ENCODE results near the gene HTT-AS. TPM values are rescaled to one million over a fixed set of nuclear protein-coding genes. Genes with fewer than 3 reads are reported as not detected.
"Not testable (repeated sequence)": the region's sequence is repeated elsewhere in the genome, so short reads cannot be mapped to it uniquely, and the experiment has no call there.

HTT-AS gene
- total RNA-seq, 6 donors from 2014 or later: not detected

DNA sequence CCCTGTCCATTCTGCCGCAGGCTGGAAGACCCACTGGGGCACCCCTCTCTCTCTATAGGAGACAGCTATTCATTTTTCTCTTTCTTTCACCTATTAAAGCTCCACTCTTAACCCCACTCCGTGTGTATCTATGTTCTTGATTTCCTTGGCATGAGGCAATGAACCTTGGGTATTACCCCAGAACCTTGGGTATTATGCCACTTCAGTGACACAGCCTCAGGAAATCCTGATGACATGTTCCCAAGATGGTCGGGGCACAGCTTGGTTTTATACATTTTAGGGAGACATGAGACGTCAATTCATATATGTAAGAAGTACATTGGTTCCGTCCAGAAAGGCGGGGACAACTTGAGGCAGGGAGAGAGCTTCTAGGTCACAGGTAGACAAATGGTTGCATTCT lies 13.4 kb downstream of the HTT-AS start:
- ATAC-seq (ENCODE audit: low FRiP score in 2 of 2) (peak in 1 of 2 donors; percentile 41), DNase-seq (no peak)
- Histone ChIP-seq H3K9me3 (no peaks in the 10 kb centered on the region), H3K27ac (no peak overlapping the region), H3K4me3 (no peak overlapping the region), H3K4me1 (peaks cover 0 to 3% (median 0%) of the 10 kb centered on the region in 4 donors), H3K36me3 (no peaks in the 10 kb centered on the region), H3K27me3 (no peaks in the 10 kb centered on the region)
- 81 to 82% methylated on average over 6 of the region's 6 CpGs for WGBS, 2 donors
- TF ChIP-seq POLR2AphosphoS5 (IDR thresholded peaks at IDR 0.05): peak in 1 of 2 donors; percentile 20
- TF ChIP-seq POLR2A (IDR thresholded peaks at IDR 0.05): no peak

DNA sequence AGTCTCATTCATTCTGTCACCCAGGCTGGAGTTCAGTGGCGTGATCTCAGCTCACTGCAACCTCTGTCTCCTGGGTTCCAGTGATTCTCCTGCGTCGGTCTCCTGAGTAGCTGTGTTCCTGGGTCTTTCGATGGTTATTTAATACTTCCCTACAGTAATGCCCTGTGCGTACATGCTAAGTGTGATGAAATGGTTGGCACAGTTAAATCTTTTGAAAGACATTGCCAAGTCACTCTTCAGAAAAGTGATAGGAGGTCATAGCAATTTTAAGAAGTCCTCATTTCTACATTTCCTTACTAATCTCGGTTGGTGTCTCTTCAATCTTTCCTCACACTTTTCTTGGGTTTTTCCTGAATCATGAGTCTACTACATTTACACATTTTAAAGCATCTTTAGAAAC lies 14.4 kb downstream of the HTT-AS start:
- ATAC-seq (ENCODE audit: low FRiP score in 2 of 2) (no peak), DNase-seq (no peak)
- TF ChIP-seq EP300 (IDR thresholded peaks at IDR 0.05) (no peak), POLR2A (IDR thresholded peaks at IDR 0.05) (no peak), POLR2AphosphoS5 (IDR thresholded peaks at IDR 0.05) (no peak)
- TF ChIP-seq, protein P1, sequence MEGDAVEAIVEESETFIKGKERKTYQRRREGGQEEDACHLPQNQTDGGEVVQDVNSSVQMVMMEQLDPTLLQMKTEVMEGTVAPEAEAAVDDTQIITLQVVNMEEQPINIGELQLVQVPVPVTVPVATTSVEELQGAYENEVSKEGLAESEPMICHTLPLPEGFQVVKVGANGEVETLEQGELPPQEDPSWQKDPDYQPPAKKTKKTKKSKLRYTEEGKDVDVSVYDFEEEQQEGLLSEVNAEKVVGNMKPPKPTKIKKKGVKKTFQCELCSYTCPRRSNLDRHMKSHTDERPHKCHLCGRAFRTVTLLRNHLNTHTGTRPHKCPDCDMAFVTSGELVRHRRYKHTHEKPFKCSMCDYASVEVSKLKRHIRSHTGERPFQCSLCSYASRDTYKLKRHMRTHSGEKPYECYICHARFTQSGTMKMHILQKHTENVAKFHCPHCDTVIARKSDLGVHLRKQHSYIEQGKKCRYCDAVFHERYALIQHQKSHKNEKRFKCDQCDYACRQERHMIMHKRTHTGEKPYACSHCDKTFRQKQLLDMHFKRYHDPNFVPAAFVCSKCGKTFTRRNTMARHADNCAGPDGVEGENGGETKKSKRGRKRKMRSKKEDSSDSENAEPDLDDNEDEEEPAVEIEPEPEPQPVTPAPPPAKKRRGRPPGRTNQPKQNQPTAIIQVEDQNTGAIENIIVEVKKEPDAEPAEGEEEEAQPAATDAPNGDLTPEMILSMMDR (IDR thresholded peaks at IDR 0.05): no peak
- WGBS, 2 donors: 69 to 72% methylated on average over 6 of the region's 6 CpGs
- Histone ChIP-seq H3K4me3 (no peak overlapping the region), H3K9me3 (no peaks in the 10 kb centered on the region), H3K36me3 (no peaks in the 10 kb centered on the region), H3K4me1 (peaks cover 0 to 3% (median 0%) of the 10 kb centered on the region in 4 donors), H3K27ac (no peak overlapping the region), H3K27me3 (no peaks in the 10 kb centered on the region)

DNA sequence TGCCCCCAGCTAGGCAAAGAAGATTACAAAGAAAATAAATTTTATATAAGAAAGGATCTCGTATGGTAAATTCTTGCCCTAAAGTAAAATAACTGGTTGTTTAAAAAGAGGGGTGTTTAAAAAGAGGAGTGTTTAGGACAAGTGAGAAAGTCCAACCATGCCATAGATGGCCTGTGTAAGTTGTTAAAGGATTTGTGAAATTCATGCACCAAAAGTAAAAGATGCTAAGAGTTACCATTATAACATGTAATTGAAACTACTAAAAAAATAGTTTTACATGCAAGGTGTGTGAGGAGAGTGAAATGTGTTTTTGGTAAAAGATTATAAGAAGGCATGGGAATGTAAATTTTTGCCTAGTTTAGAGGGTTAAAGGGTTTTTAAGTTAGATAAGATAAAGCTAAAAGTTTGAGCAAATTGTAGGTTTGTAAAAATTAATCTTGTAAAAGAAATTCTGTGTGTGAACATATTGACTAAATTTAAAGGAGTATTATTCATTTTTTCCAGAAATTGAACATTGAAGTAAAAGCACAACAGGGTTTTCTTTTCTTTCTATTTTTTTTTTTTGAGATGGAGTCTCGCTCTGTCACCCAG lies 20.1 kb downstream of the HTT-AS start:
- no peak overlapping the region for H3K27ac ChIP-seq
- WGBS, 2 donors: 98% methylated on average over 2 of the region's 2 CpGs
- no peaks in the 10 kb centered on the region for H3K9me3 ChIP-seq
- no peak overlapping the region for H3K4me3 ChIP-seq
- TF ChIP-seq EP300 (IDR thresholded peaks at IDR 0.05) (no peak), POLR2A (IDR thresholded peaks at IDR 0.05) (no peak), POLR2AphosphoS5 (IDR thresholded peaks at IDR 0.05) (no peak)
- TF ChIP-seq, protein P1 (IDR thresholded peaks at IDR 0.05): no peak
- no peaks in the 10 kb centered on the region for H3K27me3 ChIP-seq
- H3K4me1 ChIP-seq: no peaks in the 10 kb centered on the region
- H3K36me3 ChIP-seq: no peaks in the 10 kb centered on the region
- ATAC-seq (ENCODE audit: low FRiP score in 2 of 2) (no peak), DNase-seq (no peak)

DNA sequence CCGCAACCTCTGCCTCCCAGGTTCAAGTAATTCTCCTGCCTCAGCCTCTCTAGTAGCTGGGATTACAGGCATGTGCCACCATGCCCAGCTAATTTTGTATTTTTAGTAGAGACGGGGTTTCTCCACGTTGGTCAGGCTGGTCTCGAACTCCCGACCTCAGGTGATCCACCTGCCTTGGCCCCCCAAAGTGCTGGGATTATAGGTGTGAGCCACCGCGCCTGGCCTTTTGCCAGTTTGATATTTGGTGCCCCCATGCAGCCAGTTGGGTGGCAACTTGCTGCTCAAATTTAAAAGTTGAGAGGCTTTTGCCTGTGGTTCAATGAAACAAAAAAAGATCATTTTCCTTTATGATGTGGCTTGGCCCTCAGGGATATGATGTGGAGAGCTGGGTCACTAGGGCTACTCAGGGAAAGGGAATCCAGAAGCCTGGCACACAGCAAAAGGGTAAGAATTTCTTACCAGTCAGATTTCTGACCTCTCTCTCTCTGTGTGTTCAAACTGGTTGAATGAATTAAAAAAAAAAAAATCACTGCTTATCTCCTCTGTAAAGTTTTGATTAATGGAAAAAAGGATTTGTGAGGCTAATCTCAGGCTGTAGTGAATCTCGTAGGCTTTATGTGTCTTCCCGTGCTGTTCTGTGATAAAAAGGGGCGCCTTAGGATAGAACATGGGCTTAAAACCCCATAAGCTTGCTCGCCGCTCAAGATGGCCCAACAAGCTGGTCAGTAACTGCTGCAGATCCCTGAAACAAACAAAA lies 23.0 kb downstream of the HTT-AS start:
- H3K27ac ChIP-seq; H3K4me3 ChIP-seq; ATAC-seq (ENCODE audit: low FRiP score in 2 of 2); H3K9me3 ChIP-seq; H3K36me3 ChIP-seq; H3K4me1 ChIP-seq; DNase-seq; H3K27me3 ChIP-seq: not testable (repeated sequence)
- WGBS, 2 donors: 85 to 86% methylated on average over 12 of the region's 12 CpGs

DNA sequence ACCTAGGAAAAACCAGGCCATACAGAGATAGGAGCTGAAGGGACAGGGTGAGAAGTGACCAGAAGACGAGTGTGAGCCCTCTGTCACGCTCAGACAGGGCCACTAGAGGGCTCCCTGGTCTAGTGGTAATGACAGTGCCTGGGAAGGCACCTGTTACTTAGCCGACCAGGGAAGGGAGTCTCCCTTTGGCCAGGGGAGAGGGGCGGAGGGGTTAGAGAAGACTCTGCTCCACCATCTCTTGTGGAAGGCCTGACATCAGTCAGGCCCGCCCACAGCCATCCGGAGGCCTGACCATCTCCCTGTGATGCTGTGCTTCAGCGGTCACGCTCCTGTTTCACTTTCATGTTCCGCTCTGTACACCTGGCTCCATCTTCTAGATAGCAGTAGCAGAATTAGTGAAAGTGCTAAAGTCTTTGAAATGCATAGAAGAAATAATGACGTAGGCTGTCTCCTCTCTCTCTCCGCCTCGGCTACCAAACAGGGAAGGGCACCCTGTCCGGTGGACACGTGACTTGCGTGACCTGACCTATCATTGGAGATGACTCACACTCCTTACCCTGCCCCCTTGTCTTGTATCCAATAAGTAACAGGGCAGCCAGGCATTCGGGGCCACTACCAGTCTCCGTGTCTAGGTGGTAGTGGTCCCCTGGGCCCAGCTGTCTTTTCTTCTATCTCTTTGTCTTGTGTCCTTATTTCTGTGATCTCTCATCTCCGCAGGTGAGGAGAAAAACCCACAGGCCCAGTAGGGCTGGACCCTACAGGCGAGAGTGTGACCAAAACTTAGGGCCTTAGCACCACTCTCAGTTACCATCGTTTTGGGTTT lies 26.7 kb downstream of the HTT-AS start:
- Histone ChIP-seq H3K4me1 (peaks cover 3 to 23% (median 8%) of the 10 kb centered on the region in 4 donors), H3K27me3 (no peaks in the 10 kb centered on the region), H3K9me3 (no peaks in the 10 kb centered on the region), H3K27ac (peak overlapping the region in 2 of 4 donors; percentile 26 to 41), H3K4me3 (peak overlapping the region in 3 of 4 donors; percentile 27 to 41 (median 37)), H3K36me3 (no peaks in the 10 kb centered on the region)
- WGBS, 2 donors: 58 to 61% methylated on average over 20 of the region's 20 CpGs
- ATAC-seq (ENCODE audit: low FRiP score in 2 of 2): peak; percentile 62 to 75
- peak in 1 of 2 donors; percentile 75 for DNase-seq
- TF ChIP-seq, protein P1 (IDR thresholded peaks at IDR 0.05): peak; percentile 44 to 78 (median 70)
- TF ChIP-seq EP300 (IDR thresholded peaks at IDR 0.05): no peak
- no peak for TF ChIP-seq POLR2AphosphoS5 (IDR thresholded peaks at IDR 0.05)
- TF ChIP-seq POLR2A (IDR thresholded peaks at IDR 0.05): no peak
